Activated gamma-delta T cell treated with anti-CD3 and anti-CD28 coated beads, Interleukin-2, amount 50 U/mL, for 16 hours (primary cell): Measurements from ENCODE around the gene MACROD2.

ENCODE experiments used
- DNase-seq: peaks from one replicate; pipeline ENCODE4 v3.0.0-alpha.2; 2020; ENCODE audit warnings: low read depth

MACROD2 gene

GRCh38 chr20:14470231-14470899 lies 475.0 kb downstream of the MACROD2 start:
- no peak for DNase-seq

- no peak for DNase-seq
These were observed 475.8 kb downstream of the MACROD2 start for GRCh38 chr20:14470977-14471661.

- no peak for DNase-seq
These were observed 481.8 kb downstream of the MACROD2 start for GRCh38 chr20:14477125-14477524.

- no peak for DNase-seq
These were observed 482.8 kb downstream of the MACROD2 start for GRCh38 chr20:14478126-14478525.

GRCh38 chr20:14481863-14482262 lies 486.5 kb downstream of the MACROD2 start:
- DNase-seq, result no peak

GRCh38 chr20:14488212-14488611 lies 492.9 kb downstream of the MACROD2 start:
- no peak for DNase-seq

GRCh38 chr20:14488756-14489479 lies 493.6 kb downstream of the MACROD2 start:
- DNase-seq, result no peak

- no peak for DNase-seq
These were observed 494.2 kb downstream of the MACROD2 start for GRCh38 chr20:14489544-14489943.

GRCh38 chr20:14491436-14491835 lies 496.1 kb downstream of the MACROD2 start:
- DNase-seq, result no peak

- no peak for DNase-seq
These were observed 498.1 kb downstream of the MACROD2 start for GRCh38 chr20:14493408-14493807.

- DNase-seq, result no peak
These were observed 499.0 kb downstream of the MACROD2 start for GRCh38 chr20:14494355-14494754.

- no peak for DNase-seq
These were observed 499.8 kb downstream of the MACROD2 start for GRCh38 chr20:14495066-14495465.

GRCh38 chr20:14497004-14497403 lies 501.7 kb downstream of the MACROD2 start:
- DNase-seq, result no peak

GRCh38 chr20:14498772-14499171 lies 503.5 kb downstream of the MACROD2 start:
- no peak for DNase-seq

GRCh38 chr20:14505476-14505875 lies 510.2 kb downstream of the MACROD2 start:
- no peak for DNase-seq

- DNase-seq, result no peak
These were observed 512.4 kb downstream of the MACROD2 start for GRCh38 chr20:14507711-14508110.

GRCh38 chr20:14510341-14510740 lies 515.0 kb downstream of the MACROD2 start:
- DNase-seq, result no peak

GRCh38 chr20:14512839-14513238 lies 517.5 kb downstream of the MACROD2 start:
- DNase-seq, result no peak

GRCh38 chr20:14518648-14519047 lies 523.3 kb downstream of the MACROD2 start:
- no peak for DNase-seq

- DNase-seq, result no peak
These were observed 525.7 kb downstream of the MACROD2 start for GRCh38 chr20:14521016-14521415.

GRCh38 chr20:14521436-14521835 lies 526.1 kb downstream of the MACROD2 start:
- no peak for DNase-seq

GRCh38 chr20:14522595-14522994 lies 527.3 kb downstream of the MACROD2 start:
- no peak for DNase-seq

GRCh38 chr20:14523090-14523489 lies 527.8 kb downstream of the MACROD2 start:
- DNase-seq, result no peak
